ENCODE data around the gene DCUN1D5.
"Not testable (repeated sequence)": the region's sequence is repeated elsewhere in the genome, so short reads cannot be mapped to it uniquely, and the experiment has no call there.

Gene DCUN1D5

DNA sequence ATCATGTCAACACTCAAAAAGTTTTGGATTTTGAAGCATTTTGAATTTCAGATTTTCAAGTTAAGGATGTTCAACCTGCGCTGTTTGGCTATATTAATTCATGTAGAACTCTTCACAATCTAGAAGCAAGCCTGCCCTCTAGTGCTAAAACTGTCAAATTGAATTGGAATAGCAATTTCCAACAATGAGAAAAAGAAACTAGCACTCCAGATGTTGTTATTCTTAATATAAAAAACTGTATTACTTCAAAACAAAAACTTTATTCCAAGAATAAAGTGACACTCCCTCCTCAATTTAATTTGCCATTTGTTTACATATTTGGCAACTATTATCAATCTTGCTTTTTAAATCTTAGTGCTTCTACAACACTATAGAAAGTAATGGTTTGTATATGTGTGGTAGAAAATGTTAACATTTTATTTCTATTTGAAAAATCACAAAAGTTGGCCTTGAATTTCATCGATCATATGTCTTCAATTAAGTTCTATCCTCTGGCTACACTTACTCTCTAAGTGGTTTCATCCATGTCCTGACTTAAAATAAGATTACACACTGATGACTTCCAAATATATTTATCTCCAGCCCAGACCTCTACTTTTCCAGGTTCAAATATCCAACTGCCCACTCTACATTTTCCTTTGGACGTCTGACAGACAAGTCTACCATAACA is 36.6 kb downstream of the DCUN1D5 start:
- DNase-seq (ENCODE audit: low read depth in 2 of 2): no peak

DNA sequence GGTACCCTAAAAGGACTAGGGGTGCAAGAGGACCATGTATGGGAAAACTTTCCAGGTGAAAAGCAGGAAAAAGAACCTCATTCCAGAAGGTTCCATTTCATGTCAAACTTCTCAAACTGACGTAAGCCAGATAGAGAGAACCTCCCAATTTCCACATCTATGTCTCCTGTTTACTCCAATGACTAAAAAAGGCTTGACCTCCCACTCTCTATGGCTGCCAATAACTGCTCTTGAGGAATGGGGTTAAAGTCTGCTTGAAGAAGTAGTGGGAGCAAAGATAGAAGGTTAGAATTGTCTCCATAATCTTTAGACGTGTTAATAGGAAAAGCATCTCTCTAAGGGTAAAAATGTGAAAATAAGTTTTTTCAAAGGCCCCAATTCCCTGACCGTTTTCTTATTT is 38.0 kb downstream of the DCUN1D5 start:
- no peak for DNase-seq (ENCODE audit: low read depth in 2 of 2)

DNA sequence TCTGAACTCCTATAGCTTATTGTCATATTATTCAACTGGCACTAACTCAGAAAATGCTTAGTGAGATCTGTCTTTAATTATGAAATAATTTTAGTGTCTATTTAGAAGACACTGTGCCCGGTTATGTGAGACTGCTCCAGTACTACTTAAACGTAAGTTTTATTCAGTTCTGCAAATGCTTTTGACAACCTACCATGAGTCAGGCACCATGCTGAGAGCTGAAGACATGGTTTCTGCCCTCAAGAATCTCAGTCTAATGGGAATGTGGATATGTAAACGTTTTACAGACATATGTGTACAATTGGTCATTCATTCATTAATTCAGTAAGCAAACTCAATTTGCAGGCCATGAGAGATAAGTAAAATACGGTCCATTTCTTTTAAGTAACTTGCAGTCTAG is 40.0 kb downstream of the DCUN1D5 start:
- DNase-seq (ENCODE audit: low read depth in 2 of 2): no peak

DNA sequence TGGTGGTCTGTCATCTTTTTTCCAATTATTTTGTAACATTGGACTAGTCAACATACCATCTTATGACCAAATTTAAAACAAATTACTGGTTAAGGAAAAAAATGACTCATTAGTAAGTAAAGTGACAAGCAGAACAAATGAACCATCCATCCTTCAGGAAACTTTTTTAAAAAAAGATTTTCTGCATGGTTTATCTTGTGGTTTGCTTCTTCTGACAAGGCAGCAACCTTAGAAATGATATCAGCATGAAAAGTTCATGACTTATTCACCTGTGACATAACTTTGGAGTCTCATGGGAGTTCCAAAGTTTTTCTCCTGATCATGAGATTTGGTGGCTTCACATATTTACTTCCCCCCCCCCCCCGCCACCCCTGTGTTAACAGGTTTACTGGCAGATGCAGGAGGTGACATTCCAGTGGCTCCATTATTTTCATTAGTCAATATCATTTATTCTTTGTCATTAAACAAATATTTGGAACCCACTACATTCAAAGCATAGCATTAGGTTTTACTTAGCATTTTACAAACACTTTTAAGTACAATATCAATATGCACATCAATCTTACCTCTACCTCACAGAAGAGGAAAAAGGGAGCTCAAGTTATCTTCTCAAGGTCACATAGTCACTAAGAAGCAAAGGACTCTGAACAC is 40.7 kb downstream of the DCUN1D5 start:
- no peak for DNase-seq (ENCODE audit: low read depth in 2 of 2)

DNA sequence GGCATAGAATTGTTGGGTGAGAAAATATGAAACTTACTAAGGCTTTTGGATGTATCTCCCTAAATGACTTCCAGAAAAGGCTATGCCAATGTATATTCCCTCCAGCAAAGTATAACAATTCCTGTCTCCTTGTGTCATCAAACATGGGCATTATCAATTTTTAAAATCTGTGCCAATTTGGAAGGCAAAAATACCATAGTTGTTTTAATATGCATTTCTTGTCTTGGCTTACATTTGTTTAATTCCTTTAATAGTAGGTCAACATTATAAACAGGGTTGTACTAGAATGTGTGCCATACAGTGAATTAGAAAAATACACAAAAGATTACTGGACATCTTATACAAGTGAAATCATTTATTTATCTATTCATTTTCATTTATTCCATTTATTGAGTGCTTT is 41.6 kb downstream of the DCUN1D5 start:
- DNase-seq (ENCODE audit: low read depth in 2 of 2): no peak

DNA sequence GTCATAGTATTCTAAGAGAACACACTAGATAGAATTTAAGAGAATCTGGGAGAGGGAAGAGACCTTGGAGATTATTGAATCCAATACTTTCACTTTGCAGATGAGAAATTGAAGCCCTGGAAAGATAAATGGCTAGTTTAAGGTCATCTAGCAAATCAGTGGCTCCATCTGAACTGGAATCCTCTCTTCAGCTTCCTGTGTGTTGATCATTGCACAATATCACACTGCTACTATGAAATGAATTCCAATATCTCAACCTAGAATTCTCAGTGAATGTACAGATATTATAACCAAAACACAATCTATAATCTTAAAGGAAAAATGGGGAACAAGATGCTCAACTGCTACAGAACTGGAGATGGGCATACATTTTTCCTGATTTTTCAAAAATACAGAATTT is 44.1 kb downstream of the DCUN1D5 start:
- no peak for DNase-seq (ENCODE audit: low read depth in 2 of 2)

DNA sequence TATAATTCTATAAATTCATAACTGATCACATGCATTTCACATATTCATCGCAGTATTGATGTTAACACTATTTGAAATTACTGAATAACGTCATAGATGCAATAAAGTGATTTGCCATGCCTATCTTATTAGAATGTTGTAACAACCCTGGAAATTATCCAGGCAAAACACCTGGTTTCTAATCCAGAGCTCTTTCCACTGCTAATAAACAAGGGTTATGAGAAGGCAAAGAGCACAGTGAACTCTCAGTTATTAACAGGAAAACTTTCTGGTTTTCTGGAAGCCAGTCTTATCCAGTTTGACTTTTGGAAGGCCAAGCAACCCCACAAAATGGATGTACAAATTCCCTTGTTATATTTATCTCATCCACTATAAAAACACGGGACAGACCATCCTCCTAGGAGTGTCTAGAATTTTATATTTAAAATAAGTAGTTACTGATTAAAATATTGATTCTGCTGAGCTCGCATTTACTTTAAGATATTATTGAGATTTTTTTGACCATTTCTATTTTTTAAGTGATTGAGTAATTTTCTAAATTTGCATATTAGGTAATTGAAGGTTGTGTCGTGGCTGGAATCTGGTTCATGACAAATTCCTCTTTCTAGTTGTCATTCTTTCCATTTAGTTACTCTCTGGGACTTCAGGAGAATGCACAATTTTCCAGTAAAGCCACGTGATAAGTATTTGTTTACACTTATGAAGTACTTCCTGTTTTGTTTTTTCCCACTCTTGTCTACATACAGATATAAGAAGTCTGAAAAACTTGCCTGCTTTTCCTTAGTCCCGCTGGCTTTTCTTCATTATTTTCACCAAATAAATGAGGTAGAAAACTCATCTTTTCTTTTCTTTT is 47.9 kb downstream of the DCUN1D5 start:
- DNase-seq (ENCODE audit: low read depth in 2 of 2): no peak

DNA sequence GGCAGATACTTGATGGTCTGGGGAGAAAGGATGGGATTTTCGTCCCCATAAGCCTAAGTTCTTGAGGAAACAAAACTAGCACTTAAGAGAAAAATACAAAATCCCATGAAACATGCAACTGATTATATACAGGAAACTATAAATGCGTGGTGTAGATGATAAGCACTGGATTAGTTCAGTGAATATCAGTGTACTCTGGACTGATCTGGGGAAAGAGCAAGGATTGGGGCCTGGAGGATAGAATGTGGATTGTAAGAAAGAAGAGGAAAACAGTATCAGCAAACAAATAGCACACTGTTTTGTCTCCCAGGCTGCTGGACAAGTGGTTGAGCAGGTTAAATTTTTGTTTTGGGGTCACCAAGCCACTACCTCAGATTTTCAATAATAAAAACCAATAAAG is 49.8 kb downstream of the DCUN1D5 start:
- no peak for DNase-seq (ENCODE audit: low read depth in 2 of 2)

DNA sequence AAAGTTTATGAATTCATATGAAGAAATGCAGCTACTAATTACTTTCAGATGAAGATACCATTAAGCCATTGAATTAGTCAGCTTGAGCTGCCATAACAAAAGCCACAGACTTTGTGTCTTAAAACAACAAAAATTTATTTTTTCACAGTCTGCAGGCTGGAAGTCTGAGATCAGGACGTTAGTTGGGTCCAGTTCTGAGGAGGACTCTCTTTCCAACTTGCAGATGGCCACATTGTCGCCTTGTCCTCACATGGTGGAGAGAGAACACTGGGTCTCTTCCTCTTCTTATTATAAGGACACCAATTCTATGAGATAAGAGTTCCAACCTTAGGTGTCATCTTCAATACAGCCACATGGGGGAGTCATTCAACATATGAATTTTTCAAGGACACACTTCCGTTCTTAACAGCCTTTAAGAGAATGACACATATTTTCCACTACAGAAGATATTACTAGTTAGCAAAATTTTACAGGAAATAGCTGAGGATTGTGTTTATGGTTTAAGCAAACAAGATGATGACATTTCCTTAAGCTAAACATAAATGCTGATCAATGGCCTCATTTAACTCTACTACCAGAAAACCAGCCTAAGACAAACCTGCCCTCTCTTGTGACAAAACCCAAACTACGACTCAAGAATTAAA is 56.0 kb downstream of the DCUN1D5 start:
- no peak for DNase-seq (ENCODE audit: low read depth in 2 of 2)

DNA sequence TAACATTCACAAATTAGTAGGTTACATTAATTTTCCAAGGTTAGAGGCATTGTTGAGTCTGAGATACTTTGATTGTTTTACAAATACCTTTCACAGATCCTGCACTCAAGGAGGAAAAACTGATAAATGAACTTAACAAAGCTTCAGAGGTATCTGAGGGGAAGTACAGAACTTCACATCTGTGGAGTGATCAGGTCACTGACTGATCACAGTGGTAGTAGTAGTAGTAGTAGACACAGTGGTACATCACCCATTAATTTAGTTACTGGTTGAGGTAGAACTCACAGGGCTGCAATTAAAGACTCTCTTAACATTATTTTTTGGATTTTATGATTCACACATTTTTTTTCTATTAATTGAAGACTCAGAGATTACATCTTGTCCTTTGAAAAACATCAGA is 56.7 kb downstream of the DCUN1D5 start:
- no peak for DNase-seq (ENCODE audit: low read depth in 2 of 2)

DNA sequence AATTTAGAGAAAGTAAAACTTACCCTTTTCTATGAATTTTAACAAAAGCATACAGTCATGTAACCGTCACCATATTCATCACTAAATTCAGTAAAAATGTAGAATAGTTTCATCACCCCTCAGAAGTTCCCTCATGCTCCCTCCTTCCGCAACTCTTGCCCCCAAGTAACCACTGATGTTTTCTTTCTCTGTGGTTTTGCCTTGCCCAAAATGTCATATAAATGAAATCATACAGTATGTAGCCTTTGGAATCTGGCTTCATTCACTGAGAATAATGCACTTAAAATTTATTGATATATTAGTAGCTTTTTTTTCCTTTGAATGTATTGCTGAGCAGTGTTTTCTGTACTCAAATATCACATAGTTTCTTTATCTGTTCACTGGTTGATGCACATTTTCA is 60.1 kb downstream of the DCUN1D5 start:
- DNase-seq (ENCODE audit: low read depth in 2 of 2): no peak

DNA sequence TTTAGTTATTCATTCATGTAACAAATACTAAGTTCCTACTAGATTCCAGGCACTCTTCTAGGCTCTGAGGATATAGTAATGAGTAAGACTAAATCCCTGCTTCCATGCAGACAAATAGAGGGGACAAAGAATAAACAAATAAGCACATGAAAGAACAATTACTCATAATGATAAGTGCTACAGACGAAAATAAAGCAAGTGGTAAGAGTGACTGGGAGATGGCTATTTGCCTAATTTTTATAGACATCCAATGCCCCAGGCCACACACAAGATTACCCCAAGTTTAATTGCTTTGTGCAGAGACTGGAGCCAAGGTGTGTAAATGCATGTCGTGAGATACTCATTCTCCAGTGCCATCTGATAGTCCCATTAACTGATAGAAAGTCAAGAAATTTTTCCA is 62.6 kb downstream of the DCUN1D5 start:
- DNase-seq (ENCODE audit: low read depth in 2 of 2): no peak

DNA sequence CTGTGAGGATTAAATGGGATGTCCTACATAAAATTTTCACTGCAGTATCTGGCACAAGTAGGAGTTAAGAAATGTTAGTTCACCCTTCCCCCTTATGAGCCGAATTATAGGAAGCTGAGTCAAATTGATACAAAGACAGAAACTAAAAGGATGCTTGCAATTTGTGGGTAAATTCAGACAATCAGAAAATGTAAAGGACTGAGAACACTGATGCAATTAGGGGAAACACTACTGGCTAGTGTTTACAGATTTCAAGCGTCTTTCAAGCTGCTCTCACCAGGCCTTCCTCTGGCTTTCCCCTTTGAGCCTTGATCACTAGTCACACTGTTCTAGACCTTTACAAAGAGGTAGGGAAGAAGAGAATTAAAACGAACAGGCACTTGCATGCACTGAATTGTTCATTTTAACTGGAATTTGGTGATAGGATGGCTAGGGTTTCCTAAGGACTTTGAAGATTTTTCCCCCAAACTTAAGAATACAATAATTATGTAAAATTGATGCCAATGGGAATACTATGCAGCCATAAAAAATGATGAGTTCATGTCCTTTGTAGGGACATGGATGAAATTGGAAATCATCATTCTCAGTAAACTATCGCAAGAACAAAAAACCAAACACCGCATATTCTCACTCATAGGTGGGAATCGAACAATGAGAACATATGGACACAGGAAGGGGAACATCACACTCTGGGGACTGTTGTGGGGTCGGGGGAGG is 63.5 kb downstream of the DCUN1D5 start:
- not testable (repeated sequence) for DNase-seq (ENCODE audit: low read depth in 2 of 2)

DNA sequence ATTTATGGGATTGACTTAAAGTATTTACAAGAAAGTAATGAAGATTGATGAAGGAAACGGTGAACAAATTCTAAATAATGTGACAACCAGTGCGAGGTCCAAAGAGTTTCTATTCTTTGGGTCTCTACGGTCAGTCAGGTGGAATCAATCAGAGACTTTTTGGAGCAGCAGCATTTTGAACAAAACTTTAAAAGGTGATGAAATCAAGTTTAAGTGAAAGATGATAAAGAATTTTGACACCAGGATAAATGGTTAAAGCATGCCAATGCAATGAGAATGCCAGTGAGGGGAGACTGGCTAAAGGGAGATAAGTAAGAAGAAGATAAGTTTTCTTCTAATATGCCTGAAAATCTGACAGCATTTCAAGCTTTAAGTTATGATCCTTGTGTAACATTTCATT is 67.9 kb downstream of the DCUN1D5 start:
- DNase-seq (ENCODE audit: low read depth in 2 of 2): no peak

DNA sequence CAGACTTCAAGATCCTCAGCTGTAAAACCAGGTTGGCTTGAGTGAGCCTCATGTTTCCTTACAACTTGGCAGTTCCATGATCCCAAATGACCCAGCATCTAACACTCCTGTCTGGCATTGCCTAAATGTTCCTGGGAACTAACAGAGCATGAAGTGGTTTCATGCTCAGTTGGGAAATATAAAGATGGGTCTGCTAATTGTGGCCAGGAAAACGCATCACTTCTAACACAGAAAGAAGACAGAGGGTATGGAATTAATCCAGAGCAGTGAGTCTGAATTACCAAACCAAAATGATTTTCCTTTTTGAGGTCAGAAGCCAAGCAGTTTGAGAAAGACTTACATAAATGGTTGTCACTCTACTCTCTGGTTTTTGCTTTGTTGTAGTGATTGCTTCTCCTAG is 75.9 kb downstream of the DCUN1D5 start:
- DNase-seq (ENCODE audit: low read depth in 2 of 2): no peak

DNA sequence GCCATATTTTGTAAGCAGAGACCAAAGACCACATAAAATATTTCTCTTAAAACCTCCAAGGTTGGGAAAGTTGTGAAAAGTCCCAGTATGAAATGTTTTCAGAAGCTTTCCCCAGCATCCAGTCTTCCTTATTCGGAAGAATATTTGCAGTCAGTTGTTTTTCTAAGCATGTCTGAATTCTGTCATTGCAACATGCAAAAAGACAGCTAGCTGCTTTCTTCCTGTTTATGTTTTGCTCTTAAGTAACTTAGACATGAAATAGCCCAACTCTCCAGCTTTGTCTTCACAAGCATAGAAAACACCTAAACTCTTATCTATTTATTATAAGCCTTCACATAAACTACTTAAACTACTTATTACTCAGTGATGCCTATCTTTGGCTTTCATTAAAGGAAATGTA is 78.5 kb downstream of the DCUN1D5 start:
- no peak for DNase-seq (ENCODE audit: low read depth in 2 of 2)

Measured in stimulated activated CD8-positive, alpha-beta memory T cell treated with anti-CD3 and anti-CD28 coated beads, Interleukin-2, amount 100 ng/mL, for 48 hours (primary cell).